Neural progenitor cell (in vitro differentiated cells): ENCODE data around the gene KCND1.

Experiments
- CTCF ChIP-seq: fragments of 200-600 bp; sonication (generic); IDR thresholded peaks from 2 replicates; pipeline ENCODE4 v1.5.1; 2017; ENCODE audit warnings: antibody characterized with exemption, mild to moderate bottlenecking
- EZH2 ChIP-seq: fragments of 200-600 bp; sonication (generic); IDR thresholded peaks from 2 replicates; pipeline ENCODE4 v1.6.1; 2017; ENCODE audit warnings: antibody characterized with exemption, mild to moderate bottlenecking, moderate library complexity

GRCh38 chrX:48968377-48968776 lies 3.3 kb downstream of the KCND1 start:
- TF ChIP-seq CTCF (no peak), EZH2 (no peak)
